Measurements from ENCODE around the gene ZNF594.
"Not testable (repeated sequence)": the region's sequence is repeated elsewhere in the genome, so short reads cannot be mapped to it uniquely, and the experiment has no call there.

DNA sequence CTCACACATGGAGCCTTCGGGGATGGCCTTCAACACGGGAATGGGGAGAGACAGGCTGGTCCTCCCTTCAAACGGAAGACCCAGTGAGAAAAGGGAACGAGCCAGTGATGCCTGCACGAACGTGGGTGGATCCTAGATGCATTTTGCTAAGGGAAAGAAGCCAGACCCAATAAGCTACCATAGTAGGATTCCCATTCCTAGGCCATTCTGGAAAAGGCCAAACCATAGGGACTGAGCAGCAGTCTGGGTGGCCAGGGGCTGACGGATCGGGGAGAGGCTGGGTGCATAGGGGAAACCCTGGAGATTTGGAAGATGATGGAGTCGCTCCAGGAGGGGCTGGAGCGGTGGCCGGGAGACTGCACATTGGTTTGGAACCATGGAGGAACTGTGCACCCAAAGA lies 57.1 kb downstream of the ZNF594 start:
- TF ChIP-seq POLR2AphosphoS5 (IDR thresholded peaks at IDR 0.05): not testable (repeated sequence)
- TF ChIP-seq, protein P1, sequence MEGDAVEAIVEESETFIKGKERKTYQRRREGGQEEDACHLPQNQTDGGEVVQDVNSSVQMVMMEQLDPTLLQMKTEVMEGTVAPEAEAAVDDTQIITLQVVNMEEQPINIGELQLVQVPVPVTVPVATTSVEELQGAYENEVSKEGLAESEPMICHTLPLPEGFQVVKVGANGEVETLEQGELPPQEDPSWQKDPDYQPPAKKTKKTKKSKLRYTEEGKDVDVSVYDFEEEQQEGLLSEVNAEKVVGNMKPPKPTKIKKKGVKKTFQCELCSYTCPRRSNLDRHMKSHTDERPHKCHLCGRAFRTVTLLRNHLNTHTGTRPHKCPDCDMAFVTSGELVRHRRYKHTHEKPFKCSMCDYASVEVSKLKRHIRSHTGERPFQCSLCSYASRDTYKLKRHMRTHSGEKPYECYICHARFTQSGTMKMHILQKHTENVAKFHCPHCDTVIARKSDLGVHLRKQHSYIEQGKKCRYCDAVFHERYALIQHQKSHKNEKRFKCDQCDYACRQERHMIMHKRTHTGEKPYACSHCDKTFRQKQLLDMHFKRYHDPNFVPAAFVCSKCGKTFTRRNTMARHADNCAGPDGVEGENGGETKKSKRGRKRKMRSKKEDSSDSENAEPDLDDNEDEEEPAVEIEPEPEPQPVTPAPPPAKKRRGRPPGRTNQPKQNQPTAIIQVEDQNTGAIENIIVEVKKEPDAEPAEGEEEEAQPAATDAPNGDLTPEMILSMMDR (IDR thresholded peaks at IDR 0.05): not testable (repeated sequence)

Data from suprapubic skin (tissue), 3 donors.